Subcutaneous adipose tissue (tissue), 4 donors: ENCODE data around the gene EDA. TPM values are rescaled to one million over a fixed set of nuclear protein-coding genes. Genes with fewer than 3 reads are reported as not detected.

Experiments
- total RNA-seq, 4 donors: library from RNA; depleted of rRNA; stranded (reverse); fragments of >200 nt; gene quantifications; one replicate each; pipeline ENCODE4 v1.1.0, GENCODE V29; 2016
- TF ChIP-seq, protein P1 (sequence below): fragments of 450-650 bp; IDR thresholded peaks from one replicate; pipeline ENCODE4 v1.5.1; 2016; ENCODE audit warnings: low read depth, mild to moderate bottlenecking, control low read depth, antibody characterized with exemption, moderate library complexity

The EDA gene
- total RNA-seq, 4 donors from 2014 or later = 5.5 to 10.7 (median 6.9) TPM

DNA sequence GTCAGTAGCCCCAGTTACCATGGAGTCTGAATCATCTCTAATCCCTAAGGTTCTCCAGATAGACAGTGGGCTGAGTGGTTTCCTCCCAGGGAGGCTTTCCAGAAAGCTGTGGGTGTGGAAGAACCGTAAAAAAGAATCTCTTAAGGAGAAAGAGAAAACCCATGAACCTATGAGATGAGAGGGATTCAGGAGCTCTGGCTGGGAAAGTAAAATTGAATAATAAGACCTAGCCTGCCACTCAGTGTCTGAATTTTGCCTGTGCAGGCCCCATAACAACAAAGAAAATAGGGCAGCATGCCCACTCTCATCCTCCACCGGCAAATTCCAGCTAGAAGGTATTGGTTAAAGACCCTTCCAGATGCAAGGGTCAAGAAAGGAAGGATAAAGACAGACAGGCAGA, 416.9 kb downstream of the EDA start:
- TF ChIP-seq, protein P1, sequence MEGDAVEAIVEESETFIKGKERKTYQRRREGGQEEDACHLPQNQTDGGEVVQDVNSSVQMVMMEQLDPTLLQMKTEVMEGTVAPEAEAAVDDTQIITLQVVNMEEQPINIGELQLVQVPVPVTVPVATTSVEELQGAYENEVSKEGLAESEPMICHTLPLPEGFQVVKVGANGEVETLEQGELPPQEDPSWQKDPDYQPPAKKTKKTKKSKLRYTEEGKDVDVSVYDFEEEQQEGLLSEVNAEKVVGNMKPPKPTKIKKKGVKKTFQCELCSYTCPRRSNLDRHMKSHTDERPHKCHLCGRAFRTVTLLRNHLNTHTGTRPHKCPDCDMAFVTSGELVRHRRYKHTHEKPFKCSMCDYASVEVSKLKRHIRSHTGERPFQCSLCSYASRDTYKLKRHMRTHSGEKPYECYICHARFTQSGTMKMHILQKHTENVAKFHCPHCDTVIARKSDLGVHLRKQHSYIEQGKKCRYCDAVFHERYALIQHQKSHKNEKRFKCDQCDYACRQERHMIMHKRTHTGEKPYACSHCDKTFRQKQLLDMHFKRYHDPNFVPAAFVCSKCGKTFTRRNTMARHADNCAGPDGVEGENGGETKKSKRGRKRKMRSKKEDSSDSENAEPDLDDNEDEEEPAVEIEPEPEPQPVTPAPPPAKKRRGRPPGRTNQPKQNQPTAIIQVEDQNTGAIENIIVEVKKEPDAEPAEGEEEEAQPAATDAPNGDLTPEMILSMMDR = no peak

DNA sequence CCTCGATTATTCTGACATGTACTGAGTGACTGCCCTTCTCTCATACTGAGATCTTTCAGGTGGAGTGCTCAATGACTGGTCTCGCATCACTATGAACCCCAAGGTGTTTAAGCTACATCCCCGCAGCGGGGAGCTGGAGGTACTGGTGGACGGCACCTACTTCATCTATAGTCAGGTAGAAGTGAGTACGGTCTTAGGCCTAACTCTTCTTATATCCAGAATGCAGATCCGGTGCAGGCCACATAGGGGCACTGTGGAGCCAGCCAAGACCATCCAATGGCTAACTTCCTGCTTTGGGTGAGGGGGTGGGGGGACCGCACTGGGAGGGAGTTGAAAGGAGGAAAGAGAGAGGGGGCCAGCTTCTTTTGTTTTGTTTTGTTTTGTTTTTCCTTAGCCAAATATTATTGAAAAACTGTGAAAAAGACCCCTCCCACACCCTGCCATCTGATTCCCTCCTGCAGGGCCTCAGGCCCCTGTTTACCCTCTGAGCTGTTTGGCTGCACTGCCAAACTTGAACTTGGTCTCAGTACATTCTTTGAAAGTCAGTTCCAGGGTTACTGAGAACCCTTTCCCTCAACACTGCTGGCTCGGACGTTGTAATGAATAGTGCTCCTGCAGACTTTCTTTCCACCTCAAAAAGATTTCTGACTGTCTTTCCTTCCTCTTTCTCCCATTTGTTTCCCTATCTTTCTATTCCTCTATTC, 417.6 kb downstream of the EDA start:
- TF ChIP-seq, protein P1 = no peak

- TF ChIP-seq, protein P1 = no peak
These were observed 418.7 kb downstream of the EDA start for GRCh38 chrX:70034646-70035045.

GRCh38 chrX:70038515-70038914, 422.6 kb downstream of the EDA start:
- TF ChIP-seq, protein P1 = no peak

- TF ChIP-seq, protein P1 = no peak
These were observed 423.0 kb downstream of the EDA start for GRCh38 chrX:70038951-70039350.

GRCh38 chrX:70039758-70040157, 423.8 kb downstream of the EDA start:
- TF ChIP-seq, protein P1 = no peak

- TF ChIP-seq, protein P1 = no peak
These were observed 426.1 kb downstream of the EDA start for GRCh38 chrX:70041993-70042392.
